Measurements from ENCODE around the gene AIF1.

The AIF1 gene

DNA sequence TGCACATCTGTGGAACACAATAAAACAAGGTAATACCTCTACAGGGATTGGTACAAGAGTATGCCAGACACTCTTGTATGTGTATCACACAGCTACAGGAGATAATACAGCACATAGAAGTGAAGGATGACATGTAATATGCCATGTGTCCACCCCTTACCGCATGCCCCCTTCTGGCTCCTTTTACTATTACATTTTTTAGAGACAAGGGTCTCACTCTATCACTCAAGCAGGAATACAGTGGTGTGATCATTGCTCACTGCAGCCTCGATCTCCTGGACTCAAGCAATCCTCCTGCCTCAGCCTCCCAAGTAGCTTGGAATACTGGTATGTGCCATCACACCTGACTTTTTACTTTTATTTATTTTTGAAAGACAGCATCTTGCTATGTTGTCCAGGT is 18.0 kb upstream of the AIF1 start:
- no peak overlapping the region for H3K9ac ChIP-seq (ENCODE audit: low read depth in 1 of 2, low read length in 2 of 2)
- H3K4me3 ChIP-seq (ENCODE audit: low read length in 2 of 2): no peak overlapping the region
- H3K27ac ChIP-seq (ENCODE audit: low read depth in 2 of 2, low read length in 2 of 2): no peak overlapping the region
- H3K36me3 ChIP-seq (ENCODE audit: control insufficient read depth in 2 of 2, insufficient read depth in 2 of 2, low read length in 2 of 2): no peaks in the 10 kb centered on the region
- peaks cover 0 to 2% of the 10 kb centered on the region in 2 donors for H3K4me1 ChIP-seq (ENCODE audit: control insufficient read depth in 2 of 2, insufficient read depth in 2 of 2, low read length in 2 of 2)
- no peaks in the 10 kb centered on the region for H3K27me3 ChIP-seq (ENCODE audit: control insufficient read depth in 2 of 2, insufficient read depth in 2 of 2, low read length in 2 of 2)
- H3K9me3 ChIP-seq (ENCODE audit: control insufficient read depth in 2 of 2, low read length in 2 of 2): no peaks in the 10 kb centered on the region

DNA sequence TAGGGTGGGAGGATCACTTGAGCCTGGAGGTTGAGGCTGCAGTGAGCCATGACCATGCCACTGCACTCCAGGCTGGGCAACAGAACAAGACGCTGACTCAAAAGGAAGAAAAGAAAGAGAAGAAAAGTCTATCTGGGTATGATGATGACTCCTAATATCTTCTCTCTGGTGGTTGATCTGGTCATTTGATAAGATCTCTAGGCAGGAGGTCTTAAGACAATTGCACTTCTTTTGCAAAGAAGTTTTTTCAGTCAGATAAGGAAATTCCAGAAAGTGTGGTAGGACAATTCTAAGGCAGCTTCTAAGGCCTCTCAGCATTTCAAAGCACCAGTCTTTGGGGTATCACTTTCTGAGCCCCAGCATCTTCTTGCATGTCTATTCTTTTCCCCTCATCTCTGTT is 7.7 kb upstream of the AIF1 start:
- Histone ChIP-seq H3K4me3 (ENCODE audit: low read length in 2 of 2) (no peak overlapping the region), H3K9ac (ENCODE audit: low read depth in 1 of 2, low read length in 2 of 2) (no peak overlapping the region), H3K4me1 (ENCODE audit: control insufficient read depth in 2 of 2, insufficient read depth in 2 of 2, low read length in 2 of 2) (no peaks in the 10 kb centered on the region), H3K27me3 (ENCODE audit: control insufficient read depth in 2 of 2, insufficient read depth in 2 of 2, low read length in 2 of 2) (no peaks in the 10 kb centered on the region), H3K27ac (ENCODE audit: low read depth in 2 of 2, low read length in 2 of 2) (no peak overlapping the region), H3K36me3 (ENCODE audit: control insufficient read depth in 2 of 2, insufficient read depth in 2 of 2, low read length in 2 of 2) (no peaks in the 10 kb centered on the region), H3K9me3 (ENCODE audit: control insufficient read depth in 2 of 2, low read length in 2 of 2) (no peaks in the 10 kb centered on the region)

DNA sequence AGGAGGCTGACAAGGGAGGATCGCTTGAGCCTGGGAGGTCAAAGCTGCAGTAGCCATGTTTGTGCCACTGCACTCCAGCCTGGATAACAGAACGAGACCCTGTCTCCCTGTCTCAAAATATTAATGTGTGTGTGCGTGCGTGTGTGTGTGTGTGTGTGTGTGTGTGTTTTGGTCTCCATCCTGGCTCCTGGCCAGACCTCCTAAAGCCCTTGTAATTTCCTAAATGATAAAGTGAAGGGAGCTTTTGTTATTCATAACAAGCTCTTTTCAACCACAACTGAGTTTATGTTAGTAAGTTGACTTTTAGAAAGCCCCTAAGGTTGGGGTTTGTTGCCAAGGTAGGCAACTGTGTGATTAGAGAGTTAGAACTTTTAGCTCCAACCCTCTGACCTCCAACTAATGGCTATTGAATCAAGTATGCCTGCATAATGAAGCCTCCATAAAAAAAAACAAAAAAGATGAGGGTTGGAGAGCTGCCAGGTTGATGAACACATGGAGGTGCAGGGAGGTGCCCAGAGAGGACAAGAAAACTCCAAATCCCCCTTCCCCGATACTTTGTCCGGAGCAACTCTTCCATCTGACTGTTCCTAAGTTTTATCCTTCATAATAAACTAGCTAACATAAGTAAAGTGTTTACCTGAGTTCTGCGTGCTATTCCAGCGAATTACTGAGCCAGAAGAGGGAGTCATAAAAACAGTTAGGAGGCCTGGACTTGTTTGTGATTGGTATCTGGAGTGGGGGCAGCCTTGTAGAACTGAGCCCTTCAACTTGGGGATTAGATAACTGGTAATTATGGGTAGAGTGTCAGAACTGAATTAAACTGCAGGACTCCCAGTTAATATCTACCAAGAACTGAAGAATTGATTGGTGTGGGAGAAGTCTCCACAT is 5.3 kb upstream of the AIF1 start:
- H3K4me3 ChIP-seq (ENCODE audit: low read length in 2 of 2): no peak overlapping the region
- no peak overlapping the region for H3K27ac ChIP-seq (ENCODE audit: low read depth in 2 of 2, low read length in 2 of 2)
- H3K9ac ChIP-seq (ENCODE audit: low read depth in 1 of 2, low read length in 2 of 2): no peak overlapping the region
- no peaks in the 10 kb centered on the region for H3K27me3 ChIP-seq (ENCODE audit: control insufficient read depth in 2 of 2, insufficient read depth in 2 of 2, low read length in 2 of 2)
- H3K9me3 ChIP-seq (ENCODE audit: control insufficient read depth in 2 of 2, low read length in 2 of 2): no peaks in the 10 kb centered on the region
- H3K36me3 ChIP-seq (ENCODE audit: control insufficient read depth in 2 of 2, insufficient read depth in 2 of 2, low read length in 2 of 2): no peaks in the 10 kb centered on the region
- peaks cover 8% of the 10 kb centered on the region in 2 donors for H3K4me1 ChIP-seq (ENCODE audit: control insufficient read depth in 2 of 2, insufficient read depth in 2 of 2, low read length in 2 of 2)

DNA sequence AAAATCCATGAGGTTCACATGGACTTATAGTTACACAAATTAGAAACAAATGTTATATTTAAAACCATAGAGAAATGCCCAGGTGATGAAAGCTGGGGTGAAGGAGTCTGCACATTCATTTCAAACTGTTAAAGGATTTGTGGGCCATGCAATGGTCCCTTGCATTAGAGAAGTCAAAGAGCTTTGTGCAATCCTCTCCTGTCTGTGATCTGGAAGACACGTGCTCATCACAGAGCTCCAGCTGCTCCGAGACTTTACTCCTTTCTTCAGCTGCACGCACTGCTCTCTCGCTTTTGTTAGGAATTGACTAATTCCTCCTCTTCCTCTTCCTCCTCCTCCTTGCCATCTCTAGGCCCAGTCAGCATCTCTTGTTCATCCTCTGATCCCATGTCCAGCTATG is 4.1 kb upstream of the AIF1 start:
- H3K9ac ChIP-seq (ENCODE audit: low read depth in 1 of 2, low read length in 2 of 2): no peak overlapping the region
- no peaks in the 10 kb centered on the region for H3K27me3 ChIP-seq (ENCODE audit: control insufficient read depth in 2 of 2, insufficient read depth in 2 of 2, low read length in 2 of 2)
- H3K27ac ChIP-seq (ENCODE audit: low read depth in 2 of 2, low read length in 2 of 2): no peak overlapping the region
- no peak overlapping the region for H3K4me3 ChIP-seq (ENCODE audit: low read length in 2 of 2)
- H3K4me1 ChIP-seq (ENCODE audit: control insufficient read depth in 2 of 2, insufficient read depth in 2 of 2, low read length in 2 of 2): peaks cover 9 to 11% of the 10 kb centered on the region in 2 donors
- no peaks in the 10 kb centered on the region for H3K9me3 ChIP-seq (ENCODE audit: control insufficient read depth in 2 of 2, low read length in 2 of 2)
- no peaks in the 10 kb centered on the region for H3K36me3 ChIP-seq (ENCODE audit: control insufficient read depth in 2 of 2, insufficient read depth in 2 of 2, low read length in 2 of 2)

DNA sequence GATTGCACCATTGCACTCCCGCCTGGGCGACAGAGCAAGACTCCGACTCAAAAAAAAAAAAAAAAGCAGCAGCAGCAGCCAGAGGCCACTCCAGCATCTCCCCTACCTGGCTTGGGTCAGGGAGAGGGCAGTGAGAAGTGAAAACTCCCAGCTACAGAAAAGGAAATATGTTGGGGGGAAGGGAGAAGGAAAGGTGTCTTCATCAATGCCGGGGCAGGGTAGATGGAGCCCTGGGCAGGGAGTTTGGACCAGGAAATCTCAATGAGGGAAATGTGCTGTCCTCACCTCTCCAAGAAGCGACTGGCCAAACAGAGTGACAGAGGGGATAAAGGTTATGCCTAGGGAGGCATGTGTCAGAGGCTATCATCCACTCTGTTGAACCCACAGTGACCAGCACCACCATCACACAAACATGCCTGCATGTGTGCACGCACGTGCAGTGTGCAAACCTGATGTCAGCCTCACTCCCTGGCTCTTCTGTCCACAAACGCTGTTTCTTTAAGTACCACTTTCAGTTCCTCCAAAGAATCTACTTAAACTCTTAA is 887 bp upstream of the AIF1 start:
- no peak overlapping the region for H3K9ac ChIP-seq (ENCODE audit: low read depth in 1 of 2, low read length in 2 of 2)
- no peaks in the 10 kb centered on the region for H3K27me3 ChIP-seq (ENCODE audit: control insufficient read depth in 2 of 2, insufficient read depth in 2 of 2, low read length in 2 of 2)
- peaks cover 9 to 11% of the 10 kb centered on the region in 2 donors for H3K4me1 ChIP-seq (ENCODE audit: control insufficient read depth in 2 of 2, insufficient read depth in 2 of 2, low read length in 2 of 2)
- no peak overlapping the region for H3K4me3 ChIP-seq (ENCODE audit: low read length in 2 of 2)
- peak overlapping the region in 1 of 2 donors; percentile 43 for H3K27ac ChIP-seq (ENCODE audit: low read depth in 2 of 2, low read length in 2 of 2)
- no peaks in the 10 kb centered on the region for H3K36me3 ChIP-seq (ENCODE audit: control insufficient read depth in 2 of 2, insufficient read depth in 2 of 2, low read length in 2 of 2)
- H3K9me3 ChIP-seq (ENCODE audit: control insufficient read depth in 2 of 2, low read length in 2 of 2): no peaks in the 10 kb centered on the region

DNA sequence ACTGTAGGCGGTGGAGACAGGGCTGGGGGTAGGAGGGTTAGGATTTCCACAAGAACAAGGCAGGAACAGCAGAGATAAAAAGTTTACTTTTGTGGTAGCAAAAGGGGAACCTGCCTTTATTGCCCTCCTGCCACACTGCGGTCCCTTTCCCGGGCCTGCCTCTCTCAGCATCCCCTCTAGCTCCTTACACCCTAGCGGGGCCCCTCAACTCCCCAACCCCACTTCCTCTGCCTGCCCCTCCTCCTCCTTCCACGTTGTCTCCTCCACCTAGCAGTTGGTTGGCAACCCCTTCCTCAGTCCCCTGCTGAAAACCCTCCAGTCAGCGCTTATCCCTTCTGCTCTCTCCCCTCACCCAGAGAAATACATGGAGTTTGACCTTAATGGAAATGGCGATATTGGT is 714 bp downstream of the AIF1 start:
- H3K4me3 ChIP-seq (ENCODE audit: low read length in 2 of 2): peak overlapping the region in 1 of 2 donors; percentile 41

DNA sequence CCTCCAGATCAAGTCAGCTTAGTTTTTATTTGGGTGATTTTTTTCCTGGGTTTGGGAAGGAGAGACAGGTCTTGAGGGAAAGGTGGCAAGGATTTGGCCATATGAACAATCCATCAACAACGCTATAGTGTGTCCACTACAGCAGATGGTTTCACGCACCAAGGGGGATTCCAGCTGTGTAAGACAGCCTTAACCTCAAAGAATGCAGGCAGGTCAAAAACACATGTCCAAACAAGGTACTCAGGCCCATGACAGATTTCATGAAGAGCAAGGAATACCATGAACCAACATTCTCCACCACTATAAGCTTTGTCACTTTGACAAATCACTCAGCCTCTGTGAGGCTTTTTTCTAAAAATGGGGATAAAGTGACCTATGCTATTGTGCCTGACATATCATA is 2.0 kb downstream of the AIF1 start:
- no peaks in the 10 kb centered on the region for H3K27me3 ChIP-seq (ENCODE audit: control insufficient read depth in 2 of 2, insufficient read depth in 2 of 2, low read length in 2 of 2)
- no peak overlapping the region for H3K27ac ChIP-seq (ENCODE audit: low read depth in 2 of 2, low read length in 2 of 2)
- no peak overlapping the region for H3K9ac ChIP-seq (ENCODE audit: low read depth in 1 of 2, low read length in 2 of 2)
- no peaks in the 10 kb centered on the region for H3K36me3 ChIP-seq (ENCODE audit: control insufficient read depth in 2 of 2, insufficient read depth in 2 of 2, low read length in 2 of 2)
- no peaks in the 10 kb centered on the region for H3K9me3 ChIP-seq (ENCODE audit: control insufficient read depth in 2 of 2, low read length in 2 of 2)
- peaks cover 15 to 27% of the 10 kb centered on the region in 2 donors for H3K4me1 ChIP-seq (ENCODE audit: control insufficient read depth in 2 of 2, insufficient read depth in 2 of 2, low read length in 2 of 2)
- no peak overlapping the region for H3K4me3 ChIP-seq (ENCODE audit: low read length in 2 of 2)

More for the DNA sequence above, 714 bp downstream of the AIF1 start:
- Histone ChIP-seq H3K36me3 (ENCODE audit: control insufficient read depth in 2 of 2, insufficient read depth in 2 of 2, low read length in 2 of 2) (no peaks in the 10 kb centered on the region), H3K27ac (ENCODE audit: low read depth in 2 of 2, low read length in 2 of 2) (peak overlapping the region in 1 of 2 donors; percentile 43), H3K9ac (ENCODE audit: low read depth in 1 of 2, low read length in 2 of 2) (no peak overlapping the region), H3K9me3 (ENCODE audit: control insufficient read depth in 2 of 2, low read length in 2 of 2) (no peaks in the 10 kb centered on the region), H3K4me1 (ENCODE audit: control insufficient read depth in 2 of 2, insufficient read depth in 2 of 2, low read length in 2 of 2) (peaks cover 9 to 16% of the 10 kb centered on the region in 2 donors), H3K27me3 (ENCODE audit: control insufficient read depth in 2 of 2, insufficient read depth in 2 of 2, low read length in 2 of 2) (no peaks in the 10 kb centered on the region)

DNA sequence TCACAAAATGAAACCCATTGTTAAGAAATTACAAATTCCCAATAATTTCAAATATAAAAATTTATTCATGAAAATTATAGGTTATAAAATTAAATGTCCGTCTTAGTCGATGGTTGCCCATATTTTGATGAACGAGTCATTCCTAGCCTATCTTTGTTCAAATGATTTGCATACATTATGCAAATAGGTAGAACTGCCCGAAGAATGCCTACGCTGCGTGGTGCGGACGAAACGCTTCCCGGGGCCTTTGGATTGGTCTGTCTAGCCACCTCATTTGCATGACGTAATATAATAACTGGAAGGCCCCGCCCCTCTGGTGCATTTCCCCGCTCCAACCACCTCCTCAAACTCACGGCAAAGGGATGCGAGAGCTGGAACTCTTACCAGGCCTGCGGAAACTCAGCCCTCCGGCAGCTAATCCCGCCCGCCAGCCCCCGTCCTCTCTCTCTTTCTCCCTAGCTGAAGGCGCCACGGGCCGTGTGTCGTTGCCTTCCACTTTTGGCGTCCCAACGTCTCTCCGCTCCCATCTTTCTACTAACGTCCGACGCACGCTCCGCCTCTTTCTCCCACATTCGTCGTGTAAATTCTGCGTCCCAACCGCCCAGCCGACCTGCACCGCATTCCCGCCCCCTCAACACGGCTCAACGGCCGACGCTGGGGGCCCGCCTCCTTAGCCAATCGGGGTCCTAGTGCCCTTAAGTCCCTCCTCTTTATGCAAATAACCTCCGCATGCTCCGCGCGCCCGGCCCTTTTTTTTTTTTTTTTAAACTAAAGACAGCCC is 5.0 kb downstream of the AIF1 start:
- Histone ChIP-seq H3K9me3 (ENCODE audit: control insufficient read depth in 2 of 2, low read length in 2 of 2) (no peaks in the 10 kb centered on the region), H3K4me1 (ENCODE audit: control insufficient read depth in 2 of 2, insufficient read depth in 2 of 2, low read length in 2 of 2) (peaks cover 10 to 22% of the 10 kb centered on the region in 2 donors), H3K4me3 (ENCODE audit: low read length in 2 of 2) (peak overlapping the region; percentile 79 to 89), H3K27me3 (ENCODE audit: control insufficient read depth in 2 of 2, insufficient read depth in 2 of 2, low read length in 2 of 2) (no peaks in the 10 kb centered on the region), H3K9ac (ENCODE audit: low read depth in 1 of 2, low read length in 2 of 2) (peak overlapping the region; percentile 85 to 89), H3K36me3 (ENCODE audit: control insufficient read depth in 2 of 2, insufficient read depth in 2 of 2, low read length in 2 of 2) (peaks cover 14 to 25% of the 10 kb centered on the region in 2 donors), H3K27ac (ENCODE audit: low read depth in 2 of 2, low read length in 2 of 2) (peak overlapping the region; percentile 99)

DNA sequence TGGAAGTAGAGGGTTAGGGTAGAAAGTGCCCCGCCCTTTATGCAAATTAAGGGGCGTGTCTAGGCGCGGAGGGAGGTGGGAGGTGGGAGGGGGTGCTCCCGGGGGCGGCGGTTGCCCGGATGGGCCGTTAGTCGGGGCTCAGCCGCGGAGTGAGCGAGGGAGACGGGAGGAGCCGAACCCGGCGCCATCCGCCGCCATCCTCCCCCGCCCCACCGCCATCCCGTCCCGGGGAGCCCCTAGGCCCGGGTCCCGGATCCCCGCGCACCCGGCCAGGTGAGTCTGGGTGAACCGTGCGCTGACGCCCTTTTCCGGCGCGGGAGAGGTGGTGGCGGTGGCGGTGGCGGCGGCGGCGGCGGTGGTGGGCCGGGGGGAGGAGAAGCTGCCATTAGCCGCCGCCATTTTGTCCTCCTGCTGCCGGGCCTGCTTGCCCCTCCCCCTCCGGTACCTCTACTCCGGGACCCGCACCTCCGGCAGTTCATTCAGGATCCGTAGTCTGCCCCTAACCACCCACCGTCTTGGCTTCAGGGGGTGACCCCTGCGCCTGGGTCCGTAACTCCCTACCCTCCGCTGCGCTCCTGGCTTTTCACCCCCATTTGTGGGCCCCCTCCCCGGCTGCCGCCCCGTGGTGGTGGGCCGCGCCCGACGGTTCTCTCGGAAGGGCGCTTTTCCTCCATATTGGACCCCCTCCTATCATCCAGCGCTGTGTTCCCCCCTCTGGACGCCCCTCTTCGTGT is 5.7 kb downstream of the AIF1 start, which contains the start of gene PRRC2A:
Gene PRRC2A (plus strand): TSS at position 130 of the 734 bp plus-strand sequence. CDS start 2,075 bp downstream, outside the sequence.
- peak within 1 kb of the TSS; percentile 93 to 94 for H3K9ac ChIP-seq (ENCODE audit: low read depth in 1 of 2, low read length in 2 of 2)
- peak within 1 kb of the TSS; percentile 99 for H3K27ac ChIP-seq (ENCODE audit: low read depth in 2 of 2, low read length in 2 of 2)

More for the DNA sequence above, 5.7 kb downstream of the AIF1 start, which contains the start of gene PRRC2A:
- Histone ChIP-seq H3K4me3 (ENCODE audit: low read length in 2 of 2) (peak within 1 kb of the TSS; percentile 86 to 89), H3K36me3 (ENCODE audit: control insufficient read depth in 2 of 2, insufficient read depth in 2 of 2, low read length in 2 of 2) (peaks cover 22 to 33% of the 10 kb centered on the region in 2 donors), H3K9me3 (ENCODE audit: control insufficient read depth in 2 of 2, low read length in 2 of 2) (no peaks in the 10 kb centered on the region), H3K4me1 (ENCODE audit: control insufficient read depth in 2 of 2, insufficient read depth in 2 of 2, low read length in 2 of 2) (peaks cover 10 to 21% of the 10 kb centered on the region in 2 donors), H3K27me3 (ENCODE audit: control insufficient read depth in 2 of 2, insufficient read depth in 2 of 2, low read length in 2 of 2) (no peaks in the 10 kb centered on the region)

Data from mucosa of rectum (tissue), 2 donors.